ENCODE measurements around the gene ANGEL1.
A peak's percentile ranks its signal among the peaks of the same experiment; 100 is the strongest.

ANGEL1 gene

GRCh38 chr14:76778546-76779215 is 34.0 kb downstream of the ANGEL1 start:
- DNase-seq = no peak

GRCh38 chr14:76777721-76778120 is 35.0 kb downstream of the ANGEL1 start:
- no peak for DNase-seq

- DNase-seq = no peak
These were observed 36.0 kb downstream of the ANGEL1 start for GRCh38 chr14:76776428-76777251.

GRCh38 chr14:76775695-76776427 is 36.8 kb downstream of the ANGEL1 start:
- no peak for DNase-seq

- DNase-seq = no peak
These were observed 37.6 kb downstream of the ANGEL1 start for GRCh38 chr14:76774821-76775694.

GRCh38 chr14:76773956-76774820 is 38.5 kb downstream of the ANGEL1 start:
- no peak for DNase-seq

- peak; percentile 29 for DNase-seq
These were observed 39.3 kb downstream of the ANGEL1 start for GRCh38 chr14:76773188-76773885.

GRCh38 chr14:76772300-76773187 is 40.1 kb downstream of the ANGEL1 start:
- DNase-seq = no peak

GRCh38 chr14:76771437-76771980 is 41.2 kb downstream of the ANGEL1 start:
- no peak for DNase-seq

GRCh38 chr14:76770521-76771436 is 41.9 kb downstream of the ANGEL1 start:
- no peak for DNase-seq

GRCh38 chr14:76769636-76770292 is 42.9 kb downstream of the ANGEL1 start:
- no peak for DNase-seq

GRCh38 chr14:76768671-76769500 is 43.8 kb downstream of the ANGEL1 start:
- no peak for DNase-seq

- peak; percentile 73 for DNase-seq
These were observed 44.7 kb downstream of the ANGEL1 start for GRCh38 chr14:76767681-76768656.

GRCh38 chr14:76765461-76765931 is 47.2 kb downstream of the ANGEL1 start:
- DNase-seq = no peak
